ENCODE results near the gene GNGT1. TPM values are rescaled to one million over a fixed set of nuclear protein-coding genes. Genes with fewer than 3 reads are reported as not detected.

The GNGT1 gene
- total and polyA plus RNA-seq, 4 donors: not detected

GRCh38 chr7:93931655-93932054, 25.3 kb downstream of the GNGT1 start:
- DNase-seq (no peak), ATAC-seq (ENCODE audit: insufficient read depth, low FRiP score) (no peak)
- H3K4me3 ChIP-seq: no peak overlapping the region
- H3K9ac ChIP-seq (ENCODE audit: insufficient read depth in 1 of 2, low read length in 2 of 2): no peak overlapping the region
- no peaks in the 10 kb centered on the region for H3K27me3 ChIP-seq (ENCODE audit: control insufficient read depth in 3 of 3, insufficient read depth in 3 of 3, low read length in 2 of 3)
- no peak for TF ChIP-seq CTCF (IDR thresholded peaks at IDR 0.05; ENCODE audit: control extremely low read depth, extremely low read depth)
- peaks cover 2 to 6% (median 4%) of the 10 kb centered on the region in 4 donors for H3K36me3 ChIP-seq (ENCODE audit: control insufficient read depth in 4 of 4, insufficient read depth in 4 of 4, low read length in 4 of 4)
- 75 to 76% methylated on average over 3 of the region's 3 CpGs for WGBS, 2 donors
- no peak overlapping the region for H3K27ac ChIP-seq (ENCODE audit: low read depth in 1 of 2, low read length in 1 of 2)
- H3K4me1 ChIP-seq (ENCODE audit: control insufficient read depth in 5 of 5, insufficient read depth in 5 of 5, low read length in 5 of 5): peaks cover 0 to 5% (median 0%) of the 10 kb centered on the region in 5 donors
- H3K9me3 ChIP-seq (ENCODE audit: control insufficient read depth in 4 of 4, insufficient read depth in 3 of 4, low read length in 3 of 4): no peaks in the 10 kb centered on the region

GRCh38 chr7:93933156-93933555, 26.8 kb downstream of the GNGT1 start:
- no peak overlapping the region for H3K9ac ChIP-seq (ENCODE audit: insufficient read depth in 1 of 2, low read length in 2 of 2)
- no peak for TF ChIP-seq CTCF (IDR thresholded peaks at IDR 0.05; ENCODE audit: control extremely low read depth, extremely low read depth)
- 93 to 95% methylated on average over 3 of the region's 3 CpGs for WGBS, 2 donors
- H3K27me3 ChIP-seq (ENCODE audit: control insufficient read depth in 3 of 3, insufficient read depth in 3 of 3, low read length in 2 of 3): no peaks in the 10 kb centered on the region
- no peak overlapping the region for H3K4me3 ChIP-seq
- H3K36me3 ChIP-seq (ENCODE audit: control insufficient read depth in 4 of 4, insufficient read depth in 4 of 4, low read length in 4 of 4): no peaks in the 10 kb centered on the region
- no peaks in the 10 kb centered on the region for H3K9me3 ChIP-seq (ENCODE audit: control insufficient read depth in 4 of 4, insufficient read depth in 3 of 4, low read length in 3 of 4)
- DNase-seq (no peak), ATAC-seq (ENCODE audit: insufficient read depth, low FRiP score) (no peak)
- H3K27ac ChIP-seq (ENCODE audit: low read depth in 1 of 2, low read length in 1 of 2): no peak overlapping the region
- H3K4me1 ChIP-seq (ENCODE audit: control insufficient read depth in 5 of 5, insufficient read depth in 5 of 5, low read length in 5 of 5): no peaks in the 10 kb centered on the region

- ATAC-seq (ENCODE audit: insufficient read depth, low FRiP score) (no peak), DNase-seq (peak in 1 of 3 donors; percentile 25)
- no peaks in the 10 kb centered on the region for H3K27me3 ChIP-seq (ENCODE audit: control insufficient read depth in 3 of 3, insufficient read depth in 3 of 3, low read length in 2 of 3)
- H3K4me1 ChIP-seq (ENCODE audit: control insufficient read depth in 5 of 5, insufficient read depth in 5 of 5, low read length in 5 of 5): no peaks in the 10 kb centered on the region
- H3K36me3 ChIP-seq (ENCODE audit: control insufficient read depth in 4 of 4, insufficient read depth in 4 of 4, low read length in 4 of 4): no peaks in the 10 kb centered on the region
- no peak overlapping the region for H3K27ac ChIP-seq (ENCODE audit: low read depth in 1 of 2, low read length in 1 of 2)
- no peak for TF ChIP-seq CTCF (IDR thresholded peaks at IDR 0.05; ENCODE audit: control extremely low read depth, extremely low read depth)
- no peak overlapping the region for H3K9ac ChIP-seq (ENCODE audit: insufficient read depth in 1 of 2, low read length in 2 of 2)
- H3K9me3 ChIP-seq (ENCODE audit: control insufficient read depth in 4 of 4, insufficient read depth in 3 of 4, low read length in 3 of 4): no peaks in the 10 kb centered on the region
- H3K4me3 ChIP-seq: no peak overlapping the region
- WGBS, 2 donors: 81 to 86% methylated on average over 2 of the region's 2 CpGs
Measured at GRCh38 chr7:93935102-93935501, 28.7 kb downstream of the GNGT1 start.

- DNase-seq (no peak), ATAC-seq (ENCODE audit: insufficient read depth, low FRiP score) (no peak)
- H3K4me1 ChIP-seq (ENCODE audit: control insufficient read depth in 5 of 5, insufficient read depth in 5 of 5, low read length in 5 of 5): no peaks in the 10 kb centered on the region
- H3K4me3 ChIP-seq: no peak overlapping the region
- peaks cover 0 to 3% (median 0%) of the 10 kb centered on the region in 4 donors for H3K9me3 ChIP-seq (ENCODE audit: control insufficient read depth in 4 of 4, insufficient read depth in 3 of 4, low read length in 3 of 4)
- WGBS, 2 donors: 90 to 93% methylated on average over 1 of the region's 1 CpG
- H3K36me3 ChIP-seq (ENCODE audit: control insufficient read depth in 4 of 4, insufficient read depth in 4 of 4, low read length in 4 of 4): no peaks in the 10 kb centered on the region
- H3K27me3 ChIP-seq (ENCODE audit: control insufficient read depth in 3 of 3, insufficient read depth in 3 of 3, low read length in 2 of 3): no peaks in the 10 kb centered on the region
- H3K9ac ChIP-seq (ENCODE audit: insufficient read depth in 1 of 2, low read length in 2 of 2): no peak overlapping the region
- H3K27ac ChIP-seq (ENCODE audit: low read depth in 1 of 2, low read length in 1 of 2): no peak overlapping the region
- no peak for TF ChIP-seq CTCF (IDR thresholded peaks at IDR 0.05; ENCODE audit: control extremely low read depth, extremely low read depth)
Measured at GRCh38 chr7:93937818-93938217, 31.5 kb downstream of the GNGT1 start.
